ENCODE measurements around the gene MAGEB17.
"Not testable (repeated sequence)": the region's sequence is repeated elsewhere in the genome, so short reads cannot be mapped to it uniquely, and the experiment has no call there.

The MAGEB17 gene

DNA sequence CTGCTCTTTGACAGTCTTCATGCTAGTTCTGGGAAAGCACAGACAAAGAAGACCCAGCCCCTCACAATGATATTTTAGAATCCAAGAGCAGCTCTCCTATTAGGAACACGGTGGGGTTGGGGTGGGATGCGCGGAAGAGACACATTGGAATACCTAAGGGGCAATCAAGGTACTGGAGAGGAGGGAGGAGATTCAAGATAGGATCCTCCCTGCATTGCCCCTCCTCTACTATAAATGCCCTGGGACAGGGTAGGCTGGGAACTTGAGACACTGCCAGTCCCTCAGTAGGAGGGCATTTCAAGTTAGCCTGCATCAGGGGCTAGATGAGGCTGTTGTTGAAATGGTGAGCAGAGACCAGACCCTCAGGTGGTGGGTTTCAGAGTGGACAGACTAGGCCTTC lies 5.1 kb downstream of the MAGEB17 start:
- TF ChIP-seq GATA1 (IDR thresholded peaks at IDR 0.05; ENCODE audit: low read depth, low read length) (no peak), POLR2A (IDR thresholded peaks at IDR 0.05; ENCODE audit: low read length) (no peak)
- no peak for DNase-seq

DNA sequence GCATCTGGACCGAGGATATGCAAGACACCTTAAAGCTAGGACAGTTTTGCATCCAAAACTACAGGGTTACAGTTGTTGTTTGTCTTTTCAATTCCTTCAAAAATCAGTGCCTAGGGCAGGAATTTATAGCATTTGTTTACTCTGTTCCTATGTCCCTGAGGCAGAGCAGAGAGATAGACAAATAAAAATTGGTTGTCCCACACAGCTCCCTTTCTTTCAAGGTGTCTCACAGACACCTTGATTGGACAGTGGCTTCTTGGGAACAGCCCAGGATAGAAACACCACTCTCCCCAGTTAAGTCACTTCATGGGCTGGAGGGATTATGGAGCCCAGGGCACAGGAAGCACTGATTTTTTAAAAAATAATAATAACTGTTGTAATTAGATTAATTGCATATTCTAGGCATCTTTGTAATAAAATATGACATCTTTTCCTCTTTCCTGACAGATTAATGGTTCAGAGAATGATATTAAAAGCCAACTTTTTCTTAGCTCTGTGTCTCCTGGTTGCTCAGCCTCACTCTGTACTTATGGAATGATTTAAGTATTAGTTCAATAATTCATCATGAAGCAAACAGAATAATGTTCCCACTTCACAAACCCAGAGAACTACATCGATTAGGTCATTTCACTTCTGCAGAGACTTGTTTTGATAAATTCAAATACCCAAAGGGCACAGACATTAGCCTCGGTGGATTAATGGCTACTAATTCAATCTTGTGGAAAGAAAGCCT lies 8.2 kb downstream of the MAGEB17 start:
- DNase-seq: no peak
- TF ChIP-seq POLR2A (IDR thresholded peaks at IDR 0.05; ENCODE audit: low read length): no peak
- no peak for TF ChIP-seq GATA1 (IDR thresholded peaks at IDR 0.05; ENCODE audit: low read depth, low read length)

DNA sequence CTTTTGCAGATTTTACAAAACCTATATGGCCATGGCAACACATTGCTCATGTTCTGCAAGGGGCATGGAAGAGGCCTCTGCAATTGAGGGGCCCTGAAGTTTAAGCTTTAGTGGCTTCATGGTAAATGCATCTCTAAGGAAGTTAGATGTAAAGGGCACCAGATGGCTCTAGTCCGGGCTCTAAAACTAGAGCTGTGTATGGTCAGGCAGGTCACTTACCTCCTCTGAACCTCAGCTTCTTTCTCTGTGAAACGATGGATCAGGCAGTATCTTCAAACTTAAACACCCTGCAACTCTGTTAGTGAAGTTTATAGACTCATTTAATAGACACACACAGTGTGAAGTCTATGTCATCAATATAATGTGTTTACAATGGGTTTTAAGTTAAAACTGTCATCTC lies 10.0 kb downstream of the MAGEB17 start:
- DNase-seq: no peak
- TF ChIP-seq GATA1 (IDR thresholded peaks at IDR 0.05; ENCODE audit: low read depth, low read length): no peak
- TF ChIP-seq POLR2A (IDR thresholded peaks at IDR 0.05; ENCODE audit: low read length): no peak

DNA sequence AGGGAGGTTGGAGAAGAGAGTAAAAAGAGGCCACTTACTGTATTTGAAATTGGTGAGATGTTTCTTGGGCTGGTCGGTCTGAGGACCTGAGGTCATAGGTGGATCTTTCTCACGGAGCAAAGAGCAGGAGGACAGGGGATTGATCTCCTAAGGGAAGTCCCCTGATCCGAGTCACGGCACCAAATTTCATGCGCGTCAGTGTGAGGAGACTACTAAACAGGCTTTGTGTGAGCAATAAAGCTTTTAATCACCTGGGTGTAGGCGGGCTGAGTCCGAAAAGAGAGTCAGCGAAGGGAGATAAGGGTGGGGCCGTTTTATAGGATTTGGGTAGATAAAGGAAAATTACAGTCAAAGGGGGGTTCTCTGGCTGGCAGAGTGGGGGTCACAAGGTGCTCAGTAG lies 16.6 kb downstream of the MAGEB17 start:
- DNase-seq: not testable (repeated sequence)

DNA sequence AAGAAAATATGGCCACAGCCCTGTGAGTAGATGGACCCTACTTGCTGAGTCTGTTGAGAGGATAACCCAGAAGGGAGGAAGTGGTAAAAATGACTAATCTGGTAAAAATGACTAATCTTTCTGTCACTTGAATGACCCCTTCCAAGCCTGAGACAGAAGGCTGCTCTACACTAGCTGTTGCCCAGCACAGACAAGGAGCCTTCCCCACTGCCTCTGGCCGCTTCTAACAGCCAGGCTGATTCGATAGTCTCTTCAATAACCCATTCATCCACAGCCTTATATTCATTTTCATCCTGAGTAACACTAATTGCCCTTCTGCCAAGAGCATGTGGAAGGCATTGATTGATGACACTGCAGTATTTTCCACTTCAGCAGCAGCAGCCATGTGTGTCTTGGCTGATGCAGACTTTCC lies 18.4 kb downstream of the MAGEB17 start:
- DNase-seq: no peak
- TF ChIP-seq POLR2A (IDR thresholded peaks at IDR 0.05; ENCODE audit: low read length) (no peak), GATA1 (IDR thresholded peaks at IDR 0.05; ENCODE audit: low read depth, low read length) (no peak)

DNA sequence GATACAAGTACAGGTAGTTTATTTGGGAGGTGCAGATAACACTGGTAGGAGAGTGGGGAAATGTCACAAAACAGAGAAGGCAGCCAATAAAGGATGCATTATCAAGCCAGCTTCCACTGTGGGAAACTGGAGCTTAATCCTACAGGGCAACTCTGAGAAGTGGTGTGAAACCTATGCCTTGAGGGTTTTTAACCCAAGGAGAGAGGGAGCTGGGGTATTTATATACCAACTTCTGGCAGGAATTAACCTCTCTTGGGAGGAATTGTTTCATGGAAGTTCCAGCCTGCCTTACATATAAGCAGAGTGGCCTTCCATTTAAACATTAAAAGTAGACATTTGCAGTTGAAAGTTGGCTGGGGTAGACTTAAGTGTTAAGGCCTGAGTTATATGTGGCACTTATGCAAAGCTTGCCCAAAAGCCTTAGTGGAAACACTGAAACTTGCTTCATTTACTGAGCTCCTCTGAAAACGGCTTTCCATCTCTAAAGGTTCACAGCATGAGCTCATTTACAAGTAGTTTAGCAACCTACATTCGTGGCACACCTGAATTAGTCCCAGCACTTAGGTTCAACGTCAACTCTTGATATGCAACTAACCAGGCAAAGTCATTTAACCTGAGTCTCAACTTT lies 19.2 kb downstream of the MAGEB17 start:
- no peak for TF ChIP-seq POLR2A (IDR thresholded peaks at IDR 0.05; ENCODE audit: low read length)
- TF ChIP-seq GATA1 (IDR thresholded peaks at IDR 0.05; ENCODE audit: low read depth, low read length): no peak
- DNase-seq: no peak

DNA sequence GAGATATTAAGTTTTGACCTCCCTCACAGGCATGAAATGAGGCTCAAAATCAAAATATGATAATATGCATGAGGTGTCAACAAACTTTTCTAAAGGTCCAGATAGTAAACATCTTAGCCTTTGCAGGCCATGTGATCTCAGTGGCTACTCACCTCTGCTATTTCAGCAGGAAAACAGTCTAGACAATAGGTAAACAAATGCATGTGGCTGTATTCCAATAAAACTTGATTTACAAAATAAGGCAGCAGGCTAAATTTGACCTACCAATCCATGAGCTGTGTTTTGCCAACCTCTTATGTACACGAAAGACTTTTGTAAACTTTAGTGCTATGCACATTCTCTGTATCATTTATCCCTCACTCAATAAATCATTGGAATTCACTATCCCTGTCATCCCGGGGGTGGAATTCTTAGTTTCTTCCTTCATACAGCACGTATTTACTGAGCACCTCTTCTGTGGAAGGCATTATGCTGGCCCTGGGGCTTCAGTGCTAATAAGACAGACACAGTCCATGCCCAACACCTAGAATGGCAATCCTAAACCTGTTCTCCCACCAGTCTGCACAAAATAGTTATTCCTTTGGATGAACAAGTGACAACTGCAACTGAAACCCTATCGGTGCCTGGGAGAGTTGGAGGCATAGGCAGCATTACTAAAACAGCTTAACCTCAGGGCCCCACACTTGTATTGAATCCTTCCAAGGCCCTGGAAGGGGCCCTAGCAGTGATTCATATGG lies 19.9 kb downstream of the MAGEB17 start:
- TF ChIP-seq GATA1 (IDR thresholded peaks at IDR 0.05; ENCODE audit: low read depth, low read length) (no peak), POLR2A (IDR thresholded peaks at IDR 0.05; ENCODE audit: low read length) (no peak)
- no peak for DNase-seq

DNA sequence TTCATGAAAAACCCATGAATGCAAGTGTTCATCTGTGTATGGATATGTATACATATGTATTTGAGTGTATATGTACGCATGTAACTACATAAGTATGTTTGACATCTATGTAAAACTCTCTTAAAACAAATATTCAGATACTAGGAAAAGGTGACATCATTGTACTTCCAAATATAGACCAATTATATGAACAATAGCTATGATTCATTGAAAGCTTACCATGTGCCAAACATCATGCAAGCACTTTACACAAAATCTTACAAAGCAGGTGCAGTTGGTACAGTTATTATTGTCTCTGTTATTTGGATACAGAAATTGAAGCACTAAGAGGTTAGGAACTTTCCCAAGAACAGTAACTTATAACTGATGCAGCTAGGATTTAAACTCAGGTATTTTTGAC lies 21.4 kb downstream of the MAGEB17 start:
- no peak for DNase-seq
- TF ChIP-seq POLR2A (IDR thresholded peaks at IDR 0.05; ENCODE audit: low read length): no peak
- TF ChIP-seq GATA1 (IDR thresholded peaks at IDR 0.05; ENCODE audit: low read depth, low read length): no peak

DNA sequence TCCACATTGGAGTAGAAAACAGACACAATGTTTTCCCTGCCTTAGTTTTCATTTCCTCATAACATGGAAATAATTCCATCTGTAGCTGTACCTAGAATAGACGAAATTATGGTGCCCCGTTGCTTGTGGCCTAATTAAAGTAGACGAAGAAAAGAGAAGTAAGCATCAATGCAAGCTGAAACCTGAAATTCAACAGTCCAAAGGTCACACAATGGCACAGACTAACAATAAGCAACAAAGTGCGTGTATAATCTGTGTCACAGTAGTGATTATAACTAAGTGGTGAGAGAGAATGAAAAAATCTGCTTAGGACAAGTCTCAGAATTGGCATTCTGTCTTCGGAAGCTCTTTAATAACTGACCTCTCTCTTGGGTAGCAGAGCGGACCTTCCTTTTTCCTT lies 24.3 kb downstream of the MAGEB17 start:
- no peak for DNase-seq
- TF ChIP-seq POLR2A (IDR thresholded peaks at IDR 0.05; ENCODE audit: low read length) (no peak), GATA1 (IDR thresholded peaks at IDR 0.05; ENCODE audit: low read depth, low read length) (no peak)

DNA sequence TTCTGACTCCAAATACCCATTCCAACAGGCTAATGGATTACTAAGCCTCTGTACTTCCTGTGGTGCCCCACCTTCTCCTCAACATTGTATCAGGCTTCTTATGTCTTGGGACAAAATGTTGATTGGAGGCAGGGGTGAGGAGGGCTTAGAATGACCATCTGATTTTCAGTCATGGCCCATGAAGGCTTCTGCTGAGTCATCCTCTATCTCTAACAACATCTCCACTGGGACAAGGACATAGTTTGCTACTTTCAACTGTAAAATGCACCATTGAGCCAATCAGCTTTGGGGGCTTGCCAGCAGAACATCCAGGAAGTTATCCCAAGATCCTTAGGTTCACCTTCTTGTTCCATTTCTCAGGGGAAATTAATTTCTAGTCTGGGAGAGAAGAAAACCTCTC lies 29.5 kb downstream of the MAGEB17 start:
- TF ChIP-seq GATA1 (IDR thresholded peaks at IDR 0.05; ENCODE audit: low read depth, low read length) (no peak), POLR2A (IDR thresholded peaks at IDR 0.05; ENCODE audit: low read length) (no peak)
- peak; percentile 0 for DNase-seq

DNA sequence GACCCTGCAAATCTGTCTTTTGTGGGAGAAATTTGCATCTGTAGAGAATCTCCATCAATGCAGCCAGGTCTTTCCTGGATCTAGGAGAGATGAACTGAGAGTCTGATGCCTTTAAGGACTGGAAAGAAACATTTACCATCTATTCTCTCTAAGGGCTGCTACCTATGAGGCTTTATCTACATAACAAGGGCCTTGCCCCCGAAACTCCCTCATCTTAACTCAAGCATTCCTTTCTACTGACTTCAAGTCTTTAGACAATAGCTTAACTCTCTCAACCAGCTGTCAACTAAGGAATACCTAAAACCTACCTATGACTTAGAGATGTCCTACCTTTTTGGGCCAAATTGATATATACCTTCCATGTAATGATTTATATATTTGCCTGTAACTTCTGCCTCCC lies 32.1 kb downstream of the MAGEB17 start:
- DNase-seq: no peak
- TF ChIP-seq GATA1 (IDR thresholded peaks at IDR 0.05; ENCODE audit: low read depth, low read length): no peak
- no peak for TF ChIP-seq POLR2A (IDR thresholded peaks at IDR 0.05; ENCODE audit: low read length)

DNA sequence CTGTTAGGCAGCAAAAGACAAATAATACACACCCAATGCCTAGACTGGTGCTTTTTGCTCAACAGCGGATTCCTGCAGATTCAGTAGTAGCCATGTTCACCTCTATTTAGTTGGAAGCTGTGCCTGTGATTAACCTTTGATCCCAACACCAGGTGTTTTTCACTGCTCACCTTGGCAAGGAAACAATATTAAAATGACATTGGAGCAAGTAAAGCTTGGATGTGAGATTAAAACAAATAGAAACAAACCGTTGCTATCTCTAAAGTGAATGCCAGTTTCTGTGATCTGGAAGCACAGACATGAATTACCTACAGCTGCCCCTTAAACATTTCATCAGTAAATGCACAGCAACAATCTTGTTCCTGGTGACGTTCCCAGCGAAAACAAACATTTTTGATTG lies 35.7 kb downstream of the MAGEB17 start:
- no peak for TF ChIP-seq GATA1 (IDR thresholded peaks at IDR 0.05; ENCODE audit: low read depth, low read length)
- TF ChIP-seq POLR2A (IDR thresholded peaks at IDR 0.05; ENCODE audit: low read length): no peak

DNA sequence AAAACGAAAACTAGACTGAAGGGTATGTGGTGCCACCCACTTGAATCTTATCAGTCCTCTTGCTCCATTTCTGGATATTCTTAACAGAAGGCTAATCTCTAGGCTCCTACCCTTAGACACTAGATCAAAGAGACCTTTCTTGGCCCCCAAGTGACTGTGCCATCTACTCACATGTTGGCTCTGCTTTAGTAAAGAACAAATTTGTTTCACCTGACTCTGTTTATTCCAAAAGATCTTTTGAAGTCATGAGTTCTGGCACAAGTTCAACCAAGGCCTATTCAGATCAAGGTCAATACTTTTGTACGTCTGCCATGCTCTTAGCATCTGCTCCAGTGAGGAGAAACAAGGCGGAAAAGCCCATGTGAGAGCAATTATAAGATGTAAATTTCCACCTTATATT lies 37.3 kb downstream of the MAGEB17 start:
- no peak for DNase-seq
- no peak for TF ChIP-seq POLR2A (IDR thresholded peaks at IDR 0.05; ENCODE audit: low read length)
- no peak for TF ChIP-seq GATA1 (IDR thresholded peaks at IDR 0.05; ENCODE audit: low read depth, low read length)

More for the DNA sequence above, 35.7 kb downstream of the MAGEB17 start:
- no peak for DNase-seq

DNA sequence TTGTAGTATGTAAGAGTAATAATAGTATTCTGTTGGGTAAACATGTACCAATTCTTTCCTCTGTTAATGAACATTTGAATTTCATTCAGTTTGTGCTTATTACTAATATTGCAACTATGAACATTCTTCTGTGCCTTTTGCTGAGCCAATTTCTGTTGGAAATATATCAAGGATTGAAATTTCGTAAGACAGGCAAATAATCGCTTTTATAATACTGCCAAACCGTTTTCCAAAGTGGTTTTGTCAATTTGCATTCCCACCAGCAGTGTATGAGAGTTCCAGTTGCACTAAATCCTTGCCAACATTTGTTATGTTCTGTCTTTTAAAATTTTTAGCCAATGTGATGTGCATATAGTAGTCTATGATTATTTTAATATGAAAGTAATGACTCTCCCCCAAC lies 38.6 kb downstream of the MAGEB17 start:
- DNase-seq: no peak
- no peak for TF ChIP-seq GATA1 (IDR thresholded peaks at IDR 0.05; ENCODE audit: low read depth, low read length)
- TF ChIP-seq POLR2A (IDR thresholded peaks at IDR 0.05; ENCODE audit: low read length): no peak

DNA sequence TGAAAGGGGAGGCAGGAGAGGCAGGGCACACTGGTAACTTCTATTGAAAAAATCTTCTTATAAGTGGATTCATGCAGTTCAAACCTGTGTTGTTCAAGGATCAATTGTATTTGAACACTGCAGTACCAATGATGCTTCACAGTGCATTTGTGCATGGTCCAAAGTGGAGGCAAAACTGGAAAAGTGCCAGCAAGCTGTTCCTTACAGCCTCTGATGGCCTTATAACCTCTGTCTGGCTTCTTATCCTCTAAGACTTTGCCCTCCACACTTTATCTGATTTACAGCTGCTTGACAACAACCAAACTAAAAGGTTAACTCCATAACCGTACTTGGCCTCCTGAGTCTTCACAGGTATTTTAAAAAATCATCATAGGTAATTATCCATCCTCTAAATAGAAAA lies 40.4 kb downstream of the MAGEB17 start:
- no peak for DNase-seq
- no peak for TF ChIP-seq POLR2A (IDR thresholded peaks at IDR 0.05; ENCODE audit: low read length)
- no peak for TF ChIP-seq GATA1 (IDR thresholded peaks at IDR 0.05; ENCODE audit: low read depth, low read length)

Measured in erythroblast (primary cell).